Neural progenitor cell (in vitro differentiated cells): ENCODE results near the gene FNIP2.

Source experiments
- CTCF ChIP-seq: fragments of 200-600 bp; sonication (generic); IDR thresholded peaks from 2 replicates; pipeline ENCODE4 v1.5.1; 2017; ENCODE audit warnings: antibody characterized with exemption, mild to moderate bottlenecking
- EZH2 ChIP-seq: fragments of 200-600 bp; sonication (generic); IDR thresholded peaks from 2 replicates; pipeline ENCODE4 v1.6.1; 2017; ENCODE audit warnings: antibody characterized with exemption, mild to moderate bottlenecking, moderate library complexity
- EZH2phosphoT487 ChIP-seq: fragments of 200-600 bp; sonication (generic); IDR thresholded peaks from 2 replicates; pipeline ENCODE4 v1.6.1; 2017; ENCODE audit warnings: antibody characterized with exemption

- no peak for TF ChIP-seq EZH2
- TF ChIP-seq CTCF, result no peak
- no peak for TF ChIP-seq EZH2phosphoT487
Measured at GRCh38 chr4:158816955-158817354, 48.1 kb downstream of the FNIP2 start.
